B cell (primary cell): Measurements from ENCODE around the gene GPR162. TPM values are rescaled to one million over a fixed set of nuclear protein-coding genes. Genes with fewer than 3 reads are reported as not detected.

Experiments used
- ATAC-seq: fragments of 200-7000 bp; cut with Tn5 transposase; one replicate; pipeline ENCODE4 v1.10.0; 2021; ENCODE audit warnings: low read depth, mild to moderate bottlenecking, moderate number of reproducible peaks, moderate library complexity
- CTCF ChIA-PET: fragments of 350-600 bp; sonication (Branson Sonifier 250); formaldehyde crosslinking; loops from one replicate; lab custom pipeline; 2021; ENCODE audit warnings: antibody characterized with exemption, inconsistent platforms; lab: Charles Lee
- POLR2A ChIA-PET: fragments of 350-600 bp; sonication (Branson Sonifier 250); formaldehyde crosslinking; loops from one replicate; lab custom pipeline; 2021; ENCODE audit warnings: antibody characterized with exemption; lab: Charles Lee
- DNase-seq: peaks from one replicate; pipeline ENCODE4 v3.0.0; 2013
- H2AFZ ChIP-seq: 2 replicates; pipeline ENCODE4 v1.6.1; 2012; ENCODE audit warnings: mild to moderate bottlenecking, low read depth, low read length; ENCODE audit not compliant: insufficient read depth, poor library complexity, severe bottlenecking
- H3K27ac ChIP-seq, 2 donors: 1 replicate in 1 of 2; 2 replicates in 1 of 2; pipeline ENCODE4 v1.5.1; 2012 to 2013; ENCODE audit warnings: low read length in 2 of 2, mild to moderate bottlenecking in 2 of 2, moderate library complexity in 1 of 2
- H3K27me3 ChIP-seq, 4 experiments: fragments of 200-600 bp in 1 of 4; sonication (generic) in 1 of 4; replicated peaks in 1 of 4; 1 replicate in 2 of 4; 2 replicates in 2 of 4; pipeline versions ENCODE4 v1.6.1 to v1.7.0; 2013 to 2016; ENCODE audit warnings: low read length in 3 of 4, mild to moderate bottlenecking in 2 of 4, mixed read lengths in 1 of 4, moderate library complexity in 1 of 4; ENCODE audit not compliant: insufficient read depth in 4 of 4, control insufficient read depth in 3 of 4; ENCODE audit errors: control extremely low read depth in 1 of 4
- H3K36me3 ChIP-seq, 2 experiments: replicated peaks in 1 of 2; 1 replicate in 1 of 2; 2 replicates in 1 of 2; pipeline versions ENCODE4 v1.6.1 to v1.7.1; 2013; ENCODE audit warnings: low read length in 1 of 2; ENCODE audit not compliant: insufficient read depth in 2 of 2, control insufficient read depth in 1 of 2; ENCODE audit errors: control extremely low read depth in 1 of 2, extremely low read depth in 1 of 2
- H3K4me1 ChIP-seq, 2 donors: fragments of 200-600 bp in 1 of 2; sonication (generic) in 1 of 2; 1 replicate in 1 of 2; 2 replicates in 1 of 2; pipeline versions ENCODE4 v1.5.1 to v1.6.1; 2013 to 2017; ENCODE audit warnings: low read length in 2 of 2; ENCODE audit not compliant: control insufficient read depth in 2 of 2, insufficient read depth in 2 of 2
- H3K4me2 ChIP-seq: replicated peaks from 2 replicates; pipeline ENCODE3; 2012; ENCODE audit warnings: mild to moderate bottlenecking, low read depth, low read length; ENCODE audit not compliant: poor library complexity, severe bottlenecking
- H3K4me3 ChIP-seq, 5 experiments: fragments of 200-600 bp in 1 of 5; sonication (generic) in 1 of 5; 1 replicate in 3 of 5; 2 replicates in 2 of 5; pipeline versions ENCODE4 v1.5.1 to v1.7.0; 2011 to 2016; ENCODE audit warnings: low read length in 4 of 5, mild to moderate bottlenecking in 4 of 5, low read depth in 2 of 5, control low read depth in 1 of 5, moderate library complexity in 1 of 5; ENCODE audit not compliant: insufficient read depth in 1 of 5; ENCODE audit errors: control extremely low read depth in 1 of 5, extremely low read depth in 1 of 5
- H3K79me2 ChIP-seq: fragments of 200-600 bp; sonication (generic); one replicate; pipeline ENCODE4 v1.6.0; 2016; ENCODE audit warnings: low read length; ENCODE audit not compliant: control insufficient read depth, insufficient read depth
- H3K9ac ChIP-seq: fragments of 200-600 bp; sonication (generic); 2 replicates; pipeline ENCODE4 v1.6.1; 2017; ENCODE audit warnings: mild to moderate bottlenecking, low read length, moderate library complexity
- H3K9me3 ChIP-seq, 3 donors: one replicate each; pipeline versions ENCODE4 v1.6.1 to v1.7.1; 2013; ENCODE audit warnings: low read length in 2 of 3; ENCODE audit not compliant: control insufficient read depth in 2 of 3, insufficient read depth in 1 of 3; ENCODE audit errors: control extremely low read depth in 1 of 3
- H4K20me1 ChIP-seq: 2 replicates; pipeline ENCODE4 v1.6.0; 2012; ENCODE audit warnings: mild to moderate bottlenecking, low read length; ENCODE audit not compliant: insufficient read depth, control insufficient read depth, poor library complexity, severe bottlenecking
- H3K27ac Mint-ChIP-seq: one replicate; pipeline ENCODE4 v1.8.0; 2021; ENCODE audit warnings: mixed read lengths
- H3K27me3 Mint-ChIP-seq: one replicate; pipeline ENCODE4 v1.8.0; 2021; ENCODE audit warnings: mixed read lengths
- H3K4me1 Mint-ChIP-seq: one replicate; pipeline ENCODE4 v1.8.0; 2021; ENCODE audit warnings: mixed read lengths
- H3K4me3 Mint-ChIP-seq: one replicate; pipeline ENCODE4 v1.8.0; 2021; ENCODE audit warnings: mixed read lengths
- H3K9me3 Mint-ChIP-seq: one replicate; pipeline ENCODE4 v1.8.0; 2022; ENCODE audit warnings: mixed read lengths; ENCODE audit not compliant: insufficient read depth
- EZH2 ChIP-seq: IDR thresholded peaks from 2 replicates; pipeline ENCODE4 v1.6.1; 2012; ENCODE audit warnings: borderline replicate concordance, low read depth, mild to moderate bottlenecking, moderate library complexity, low read length; ENCODE audit not compliant: insufficient read depth, poor library complexity, severe bottlenecking
- WGBS: methylation state at CpG from one replicate; pipeline ENCODE4 v1.1.5; 2013; ENCODE audit warnings: missing lambda C conversion rate; ENCODE audit not compliant: insufficient coverage; 5-methylcytosine and 5-hydroxymethylcytosine counted together
- intact Hi-C: fragments of 100-400 bp; cut with micrococcal nuclease; formaldehyde crosslinking; loops from one replicate; pipeline ENCODE4 v1.10.0; 2022
- polyA plus RNA-seq: library from polyadenylated mRNA; depleted of rRNA; stranded (reverse); fragments of >200 nt; gene quantifications from 2 replicates; pipeline ENCODE4 v1.2.3, GENCODE V29; 2012
- total RNA-seq, 2 donors: library from RNA; stranded (reverse); fragments of 120-200 nt in 1 of 2; gene quantifications; 1 replicate in 1 of 2; 2 replicates in 1 of 2; pipeline versions ENCODE4 v1.2.3 to v1.2.4, GENCODE V29; 2013 to 2022
- TF ChIP-seq, protein P1 (sequence below): fragments of 200-600 bp; IDR thresholded peaks from one replicate; pipeline ENCODE4 v1.8.0; 2022; ENCODE audit warnings: antibody characterized with exemption, mild to moderate bottlenecking

Gene GPR162
- total and polyA plus RNA-seq, 2 donors (not counting 1 experiment from before 2014, with no cell fraction given), result 0.54 TPM; not detected in 1

DNA sequence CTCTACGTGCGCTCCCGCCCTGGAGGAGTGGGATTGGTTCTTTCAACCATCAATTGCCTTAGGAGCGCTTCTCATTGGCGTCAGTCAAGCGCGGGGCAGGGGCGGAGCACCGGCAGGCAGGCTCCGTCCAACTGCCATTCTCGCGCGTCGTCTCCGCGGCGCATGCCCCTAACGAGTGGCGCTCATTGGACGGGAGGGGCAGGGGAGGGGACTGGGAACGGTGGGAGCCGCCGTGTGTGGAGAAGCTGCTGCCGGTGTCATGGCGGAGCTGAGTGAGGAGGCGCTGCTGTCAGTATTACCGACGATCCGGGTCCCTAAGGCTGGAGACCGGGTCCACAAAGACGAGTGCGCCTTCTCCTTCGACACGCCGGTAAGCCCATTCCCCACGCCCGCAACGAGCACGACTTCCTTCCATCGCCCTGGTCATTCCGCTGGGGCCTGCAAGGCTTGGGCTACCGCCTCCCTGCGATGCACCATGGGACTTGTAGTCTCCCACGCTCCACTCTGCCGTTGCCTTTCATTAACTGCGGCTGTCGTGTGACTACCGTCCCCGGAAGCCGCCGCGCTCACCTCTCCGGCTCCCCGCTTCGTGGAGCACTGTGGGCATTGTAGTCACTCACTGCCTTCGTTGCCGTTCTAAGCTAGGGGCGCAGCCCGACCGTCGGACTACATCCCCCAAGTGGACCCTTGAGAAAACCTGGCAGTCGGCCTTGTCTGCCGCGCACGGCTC lies 30.5 kb downstream of the GPR162 start, which contains the start of gene USP5:
USP5 (plus strand) TSS at position 230 of the 730 bp plus-strand sequence; CDS start at position 260, 30 bp downstream.
- H3K4me1 Mint-ChIP-seq, result peaks cover 23% of the 10 kb centered on the region
- peak; percentile 100 for DNase-seq
- intact Hi-C loops, result loop anchor here (1.0 to 5.0 kb wide), 12 partner anchors 15 to 295 kb away; partner anchors contain the start of genes CHD4, COPS7A, IFFO1 and LPCAT3
- H3K27me3 Mint-ChIP-seq, result no peaks in the 10 kb centered on the region
- H3K9me3 Mint-ChIP-seq, result no peaks in the 10 kb centered on the region
- Histone ChIP-seq H2AFZ (peak within 1 kb of the TSS; percentile 80), H3K36me3 (peaks cover 0 to 25% of the 10 kb centered on the region in 2 experiments), H3K27ac (peak within 1 kb of the TSS; percentile 91), H3K27me3 (no peaks in the 10 kb centered on the region), H3K79me2 (peaks cover 39% of the 10 kb centered on the region), H3K4me2 (peak within 1 kb of the TSS; percentile 87), H4K20me1 (peaks cover 5% of the 10 kb centered on the region), H3K4me1 (peaks cover 6 to 23% of the 10 kb centered on the region in 2 donors), H3K9me3 (no peaks in the 10 kb centered on the region), H3K9ac (peak within 1 kb of the TSS; percentile 87), H3K4me3 (peak within 1 kb of the TSS; percentile 85 to 98 (median 92))
- POLR2A ChIA-PET, result interaction anchor here (0.5 to 5.3 kb wide), 22 partner anchors 9 to 382 kb away, joined by 3 to 49 read pairs (median 4); partner anchors contain the start of genes C12orf57, COPS7A, LPCAT3 and LRRC23
- TF ChIP-seq, protein P1, sequence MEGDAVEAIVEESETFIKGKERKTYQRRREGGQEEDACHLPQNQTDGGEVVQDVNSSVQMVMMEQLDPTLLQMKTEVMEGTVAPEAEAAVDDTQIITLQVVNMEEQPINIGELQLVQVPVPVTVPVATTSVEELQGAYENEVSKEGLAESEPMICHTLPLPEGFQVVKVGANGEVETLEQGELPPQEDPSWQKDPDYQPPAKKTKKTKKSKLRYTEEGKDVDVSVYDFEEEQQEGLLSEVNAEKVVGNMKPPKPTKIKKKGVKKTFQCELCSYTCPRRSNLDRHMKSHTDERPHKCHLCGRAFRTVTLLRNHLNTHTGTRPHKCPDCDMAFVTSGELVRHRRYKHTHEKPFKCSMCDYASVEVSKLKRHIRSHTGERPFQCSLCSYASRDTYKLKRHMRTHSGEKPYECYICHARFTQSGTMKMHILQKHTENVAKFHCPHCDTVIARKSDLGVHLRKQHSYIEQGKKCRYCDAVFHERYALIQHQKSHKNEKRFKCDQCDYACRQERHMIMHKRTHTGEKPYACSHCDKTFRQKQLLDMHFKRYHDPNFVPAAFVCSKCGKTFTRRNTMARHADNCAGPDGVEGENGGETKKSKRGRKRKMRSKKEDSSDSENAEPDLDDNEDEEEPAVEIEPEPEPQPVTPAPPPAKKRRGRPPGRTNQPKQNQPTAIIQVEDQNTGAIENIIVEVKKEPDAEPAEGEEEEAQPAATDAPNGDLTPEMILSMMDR, result no peak
- no peak for TF ChIP-seq EZH2
- CTCF ChIA-PET, result interaction anchor here (0.8 to 6.7 kb wide), 18 partner anchors 9 to 314 kb away, joined by 3 to 136 read pairs (median 4); partner anchors contain the start of genes C1RL, COPS7A, GNB3 and MLF2
- peak within 1 kb of the TSS; percentile 93 for H3K27ac Mint-ChIP-seq
- peak within 1 kb of the TSS; percentile 92 for H3K4me3 Mint-ChIP-seq
- ATAC-seq, result peak; percentile 76
- WGBS, result under 1% methylated on average over 65 of the region's 65 CpGs
